ENCODE results near the gene AP3D1. TPM values are rescaled to one million over a fixed set of nuclear protein-coding genes. Genes with fewer than 3 reads are reported as not detected.

Gene AP3D1
- total and polyA plus RNA-seq, 9 of the 15 experiments (the other 6 are each of a cell fraction or from before 2014, with no cell fraction given): 1.2 to 86.1 (median 35.9) TPM

- DNase-seq (ENCODE audit: extremely low read depth in 1 of 4, low spot score in 3 of 4) (no peak), FAIRE-seq (no peak), ATAC-seq (no peak)
- no peak overlapping the region for H3K27ac ChIP-seq (ENCODE audit: extremely low read depth, low read depth, low read length)
- H3K9ac ChIP-seq (ENCODE audit: insufficient read depth in 1 of 2, low read depth in 2 of 2, low read length in 2 of 2): no peak overlapping the region
- no TSS peak for BruUV-seq (replicated peaks)
- ChIA-PET CTCF (ENCODE audit: low intra/inter-chr PET ratio) (no interaction called here), POLR2A (interaction anchor here (0.7 kb wide), 1 partner anchor 18 kb away, joined by 3 read pairs; no protein-coding TSS in a partner anchor)
- H3K9me3 ChIP-seq (replicated peaks; ENCODE audit: control insufficient read depth, insufficient read depth, low read depth, low read length): no peaks in the 10 kb centered on the region; the same call in 1 of the 2 replicates
- no peaks in the 10 kb centered on the region for H3K27me3 ChIP-seq (ENCODE audit: control insufficient read depth in 2 of 2, insufficient read depth in 2 of 2, low read length in 2 of 2)
- H3K4me3 ChIP-seq: no peak overlapping the region
- H3K4me2 ChIP-seq (ENCODE audit: insufficient read depth, low read length): no peak overlapping the region
- in situ Hi-C loops (cut with MboI) (no loop called here), intact Hi-C loops (cut with micrococcal nuclease) (no loop called here)
- WGBS (ENCODE audit: insufficient coverage, low coverage, missing lambda C conversion rate): 95% methylated on average over 6 of the region's 7 CpGs
- TF ChIP-seq CUX1 (CRISPR knock-in tag; IDR thresholded peaks at IDR 0.05): no peak
- TF ChIP-seq SIRT6 (IDR thresholded peaks at IDR 0.05; ENCODE audit: low read depth, low read length): no peak
- TF ChIP-seq BRD4 (IDR thresholded peaks at IDR 0.05): no peak
- no peak for TF ChIP-seq LCOR (CRISPR knock-in tag; IDR thresholded peaks at IDR 0.05)
- no peak for TF ChIP-seq KHSRP (IDR thresholded peaks at IDR 0.05)
- TF ChIP-seq, protein P1, sequence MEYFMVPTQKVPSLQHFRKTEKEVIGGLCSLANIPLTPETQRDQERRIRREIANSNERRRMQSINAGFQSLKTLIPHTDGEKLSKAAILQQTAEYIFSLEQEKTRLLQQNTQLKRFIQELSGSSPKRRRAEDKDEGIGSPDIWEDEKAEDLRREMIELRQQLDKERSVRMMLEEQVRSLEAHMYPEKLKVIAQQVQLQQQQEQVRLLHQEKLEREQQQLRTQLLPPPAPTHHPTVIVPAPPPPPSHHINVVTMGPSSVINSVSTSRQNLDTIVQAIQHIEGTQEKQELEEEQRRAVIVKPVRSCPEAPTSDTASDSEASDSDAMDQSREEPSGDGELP (CRISPR knock-in tag; IDR thresholded peaks at IDR 0.05; ENCODE audit: borderline replicate concordance): no peak
- no peak overlapping the region for H2AFZ ChIP-seq (ENCODE audit: low read depth, low read length)
- no peaks in the 10 kb centered on the region for H4K20me1 ChIP-seq (replicated peaks; ENCODE audit: control insufficient read depth, insufficient read depth, low read length)
- no peaks in the 10 kb centered on the region; the same call in 2 of the 3 replicates for H3K79me2 ChIP-seq (ENCODE audit: control insufficient read depth, insufficient read depth, low read length)
- no peaks in the 10 kb centered on the region for H3K9me1 ChIP-seq (ENCODE audit: control insufficient read depth, insufficient read depth, low read length)
- H3K36me3 ChIP-seq (ENCODE audit: control insufficient read depth, insufficient read depth, low read length): peaks cover 50% of the 10 kb centered on the region; the same call in 2 of the 3 replicates
- peaks cover 0 to 21% of the 10 kb centered on the region in 2 experiments; a peak in 2 of 5 replicates for H3K4me1 ChIP-seq (replicated peaks in 1 of 2; ENCODE audit: control insufficient read depth in 2 of 2, insufficient read depth in 2 of 2, low read length in 2 of 2)
These were observed 74.0 kb downstream of the AP3D1 start for GRCh38 chr19:2077398-2077797.
